NCI-H1417 treated with DMSO at 0.1 percent for 48 hours (cell line): ENCODE measurements around the gene ADGRA3.
"Not testable (repeated sequence)": the region's sequence is repeated elsewhere in the genome, so short reads cannot be mapped to it uniquely, and the experiment has no call there.

ENCODE experiments used
- DNase-seq: peaks from one replicate; lab custom pipeline; 2025; lab: John Stamatoyannopoulos, UW

The ADGRA3 gene

GRCh38 chr4:22477813-22478182 lies 38.1 kb downstream of the ADGRA3 start:
- no peak for DNase-seq

DNA sequence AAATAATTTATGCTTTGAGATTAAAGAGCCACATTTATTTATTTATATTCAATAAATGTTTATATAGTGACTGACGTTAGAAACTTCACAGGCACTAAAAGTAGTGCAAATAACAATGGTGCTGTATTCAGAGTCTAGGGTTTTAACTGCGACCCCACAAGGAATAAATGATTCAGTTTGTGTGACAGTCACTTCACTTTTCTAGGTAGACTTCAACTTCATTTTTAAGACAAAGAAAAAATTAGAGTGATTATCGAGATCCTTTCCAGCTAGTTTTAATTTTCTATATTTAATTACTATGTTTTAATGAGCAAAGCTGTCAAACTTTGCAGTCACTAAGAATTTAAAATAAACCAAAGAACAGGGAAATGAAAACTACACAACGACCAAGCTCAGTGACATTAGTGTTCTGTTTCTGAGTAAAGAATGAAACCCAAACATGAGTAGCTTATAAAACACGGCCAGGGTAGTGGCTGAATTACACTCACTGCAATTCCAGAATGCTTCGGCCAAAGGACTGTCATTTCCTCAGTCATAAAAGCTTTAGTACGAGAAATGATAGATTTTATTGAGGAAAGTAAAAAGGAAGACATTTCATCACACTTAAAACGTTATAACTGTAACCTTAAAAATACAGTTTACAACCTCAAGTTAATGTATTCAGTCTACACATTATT lies 38.6 kb downstream of the ADGRA3 start:
- no peak for DNase-seq

- no peak for DNase-seq
Measured at GRCh38 chr4:22476011-22476410, 39.9 kb downstream of the ADGRA3 start.

GRCh38 chr4:22475311-22475646 lies 40.6 kb downstream of the ADGRA3 start:
- not testable (repeated sequence) for DNase-seq

- DNase-seq: no peak
Measured at GRCh38 chr4:22474636-22475310, 41.1 kb downstream of the ADGRA3 start.

DNA sequence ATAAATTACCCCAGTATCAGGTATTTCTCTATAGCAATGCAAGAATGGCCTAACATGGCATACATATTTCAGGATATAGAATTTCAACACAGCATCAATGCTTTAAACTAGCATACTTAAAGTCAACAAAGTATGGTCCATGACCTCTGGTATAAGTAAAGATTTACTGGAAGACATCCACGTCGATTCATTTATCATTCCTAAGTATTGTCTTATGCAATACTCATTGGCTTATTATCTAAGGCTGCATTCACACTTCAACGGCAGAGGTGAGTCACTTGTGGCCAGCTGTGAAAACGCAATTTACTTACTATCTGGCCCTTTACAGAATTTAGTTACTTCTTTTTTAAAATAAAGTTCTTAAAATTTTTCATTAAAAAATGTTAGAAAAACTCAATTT lies 42.6 kb downstream of the ADGRA3 start:
- DNase-seq: no peak

DNA sequence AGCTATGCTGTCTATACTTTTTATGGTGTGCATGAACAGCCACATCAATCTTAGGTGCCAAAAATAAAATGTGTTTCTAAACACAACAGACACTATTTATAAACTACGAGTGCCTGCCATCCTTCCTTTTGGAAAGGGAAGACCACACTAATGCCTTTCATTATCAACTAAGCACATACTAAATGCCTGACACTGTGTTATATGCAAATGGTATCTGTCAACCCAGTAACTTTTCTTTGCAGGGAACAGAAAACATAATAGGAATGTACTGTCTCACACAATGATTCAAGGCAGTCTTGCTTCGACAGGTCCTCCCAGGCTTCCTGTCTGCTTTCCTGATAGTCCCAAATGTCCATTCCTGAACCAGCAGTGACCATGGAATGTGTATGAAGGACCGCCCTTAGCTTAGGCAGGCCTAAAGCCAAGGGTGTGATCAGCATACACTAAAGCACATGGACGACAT lies 43.8 kb downstream of the ADGRA3 start:
- DNase-seq: no peak

DNA sequence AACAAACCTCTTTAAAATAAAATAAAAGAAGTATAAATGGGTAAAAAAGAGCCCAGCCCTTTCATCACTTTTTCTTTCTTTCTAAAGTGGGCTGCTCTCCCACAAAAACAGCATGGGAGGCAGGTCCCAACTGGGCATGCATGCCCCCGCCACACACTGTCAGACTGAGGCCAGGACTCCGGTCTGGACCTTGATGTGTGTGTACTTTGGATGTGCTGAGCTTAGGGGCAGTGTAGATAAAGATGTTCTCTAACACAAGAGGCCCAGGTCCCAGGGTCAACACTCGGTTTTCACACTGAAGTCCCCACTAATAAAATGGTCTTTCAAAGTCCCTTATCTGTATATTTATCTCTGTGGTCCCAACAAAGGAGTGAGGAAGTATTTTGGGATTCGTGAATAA lies 44.4 kb downstream of the ADGRA3 start:
- no peak for DNase-seq

DNA sequence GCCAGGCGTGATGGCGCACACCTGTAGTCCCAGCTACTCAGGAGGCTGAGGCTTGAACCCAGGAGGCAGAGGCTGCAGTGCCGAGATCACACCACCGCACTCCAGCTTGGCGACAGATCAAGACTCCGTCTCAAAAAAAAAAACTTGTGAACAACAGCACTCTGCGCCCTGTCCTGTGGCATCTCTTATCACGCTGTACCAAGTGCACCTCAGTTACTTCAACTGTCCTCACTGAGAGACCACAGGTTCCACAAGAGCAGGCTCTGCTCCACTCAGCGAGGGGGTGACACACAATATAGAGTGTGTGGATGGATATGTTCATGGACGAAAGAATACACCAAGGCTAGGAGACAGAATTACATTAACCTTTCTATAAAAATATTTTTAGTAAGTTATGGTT lies 49.3 kb downstream of the ADGRA3 start:
- DNase-seq: no peak

DNA sequence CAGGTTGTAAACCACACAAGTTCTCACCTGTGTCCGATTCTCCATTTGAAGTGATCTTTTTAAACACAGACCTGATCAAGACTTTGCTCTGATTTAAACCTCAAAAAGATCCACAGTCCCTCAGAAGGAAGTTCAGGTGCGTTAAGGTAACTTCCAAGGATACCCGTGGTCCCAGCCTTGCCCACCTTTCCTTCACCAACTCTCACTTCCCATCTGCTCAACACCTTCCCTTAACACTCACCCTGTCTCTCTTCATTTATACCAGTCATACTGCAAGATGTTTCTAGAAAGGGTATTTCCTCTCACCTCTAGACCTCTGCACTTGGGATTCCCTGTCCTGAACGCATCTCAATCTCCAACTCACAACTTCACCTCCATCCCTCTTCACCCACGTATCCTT lies 49.9 kb downstream of the ADGRA3 start:
- DNase-seq: no peak

DNA sequence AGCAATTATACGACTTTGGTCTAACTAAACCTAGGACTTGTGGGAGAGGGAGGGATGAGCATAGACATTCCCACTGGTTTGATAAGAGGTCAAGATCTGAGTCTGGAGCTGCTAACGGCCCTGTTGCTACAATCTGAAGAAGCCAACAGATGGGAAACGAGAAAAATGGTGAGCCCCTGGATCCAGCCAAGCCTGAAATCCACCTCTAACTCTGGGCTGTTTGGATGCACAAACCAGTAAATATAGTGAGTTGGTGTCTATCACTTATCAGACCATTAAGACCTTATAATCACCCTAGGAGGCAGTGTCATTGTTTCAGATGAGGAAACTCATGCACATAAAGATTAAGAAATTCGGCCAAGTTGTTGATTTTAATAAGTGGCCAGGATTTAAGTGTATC lies 50.5 kb downstream of the ADGRA3 start:
- DNase-seq: no peak

GRCh38 chr4:22463179-22463578 lies 52.7 kb downstream of the ADGRA3 start:
- no peak for DNase-seq

- no peak for DNase-seq
Measured at GRCh38 chr4:22462688-22463087, 53.2 kb downstream of the ADGRA3 start.

DNA sequence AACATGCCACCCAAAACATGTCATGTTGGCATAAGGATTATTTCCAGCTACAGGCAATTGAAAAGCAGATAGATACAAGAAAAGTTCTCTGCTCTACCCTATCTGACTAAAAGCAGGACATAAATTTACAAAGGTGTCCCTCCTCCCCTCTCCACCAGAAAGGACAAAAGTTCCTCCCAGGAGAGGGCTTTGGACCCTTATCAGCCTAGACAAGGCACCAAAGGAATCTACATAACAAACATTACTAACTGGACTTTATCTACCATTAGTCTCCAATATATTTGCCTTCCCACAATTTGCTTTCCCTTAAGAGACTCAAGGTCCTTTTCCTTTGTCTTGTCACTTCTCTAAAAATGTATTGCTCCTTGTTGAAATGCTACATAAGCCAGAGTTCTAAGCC lies 55.6 kb downstream of the ADGRA3 start:
- no peak for DNase-seq

GRCh38 chr4:22458098-22458497 lies 57.8 kb downstream of the ADGRA3 start:
- peak; percentile 25 for DNase-seq

GRCh38 chr4:22457348-22457747 lies 58.5 kb downstream of the ADGRA3 start:
- no peak for DNase-seq

DNA sequence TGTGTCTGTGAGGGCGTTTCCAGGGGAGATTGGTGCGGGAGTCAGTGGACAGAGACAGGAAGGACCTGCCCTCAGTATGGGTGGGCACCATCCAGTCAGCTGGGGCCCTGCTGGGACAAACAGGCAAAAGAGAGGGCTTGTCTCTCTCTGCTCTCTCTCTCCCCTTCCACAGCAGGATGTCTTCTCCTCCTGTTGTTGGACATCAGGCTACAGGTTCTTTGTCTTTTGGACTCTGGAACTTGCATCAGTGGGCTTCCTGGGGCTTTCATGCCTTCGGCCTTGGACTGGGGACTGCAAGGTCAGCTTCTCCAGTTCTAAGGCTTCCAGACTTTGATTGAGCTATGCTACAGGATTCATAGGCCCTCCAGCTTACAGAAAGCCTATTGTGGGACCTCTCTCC lies 59.6 kb downstream of the ADGRA3 start:
- DNase-seq: no peak

GRCh38 chr4:22454955-22455354 lies 60.9 kb downstream of the ADGRA3 start:
- DNase-seq: no peak

- DNase-seq: no peak
Measured at GRCh38 chr4:22454216-22454838, 61.5 kb downstream of the ADGRA3 start.

DNA sequence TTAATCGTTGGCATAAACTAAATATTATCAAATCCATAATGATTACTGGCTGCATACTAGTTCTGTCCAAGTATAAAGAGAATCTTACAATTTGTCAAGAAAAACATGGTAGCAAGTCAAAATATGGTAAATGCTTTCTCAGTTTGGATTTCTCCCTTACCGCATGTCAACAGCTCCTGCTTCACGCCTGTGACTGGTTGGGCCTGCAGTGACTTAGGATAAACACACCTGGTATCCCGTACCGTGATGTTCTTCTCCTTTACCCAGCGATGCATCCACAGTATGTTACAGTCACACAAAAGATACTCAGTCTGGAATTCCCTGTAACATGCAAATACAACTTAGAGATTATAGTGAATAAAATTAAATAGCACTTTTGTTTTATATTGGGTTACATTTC lies 71.1 kb downstream of the ADGRA3 start:
- no peak for DNase-seq

DNA sequence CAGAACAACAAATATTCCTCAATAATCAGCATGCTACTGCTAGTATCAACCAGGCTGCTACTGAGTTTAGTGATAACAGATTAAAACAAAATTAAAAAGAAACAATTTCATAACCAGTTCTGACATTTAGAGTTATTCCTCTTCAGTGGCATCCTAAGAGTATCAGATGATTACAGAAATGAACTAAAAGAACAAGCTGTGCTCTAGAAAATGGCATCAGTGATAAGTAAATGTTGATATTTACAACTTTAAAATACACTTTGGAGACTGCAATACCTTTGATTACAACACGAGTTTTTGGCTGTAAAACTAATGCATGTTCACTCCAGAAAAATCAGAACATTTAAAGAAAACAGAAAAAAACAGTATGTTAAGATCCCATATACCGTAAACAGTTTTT lies 72.9 kb downstream of the ADGRA3 start:
- no peak for DNase-seq

- no peak for DNase-seq
Measured at GRCh38 chr4:22440999-22441398, 74.9 kb downstream of the ADGRA3 start.

GRCh38 chr4:22439947-22440346 lies 75.9 kb downstream of the ADGRA3 start:
- DNase-seq: no peak

GRCh38 chr4:22435652-22436051 lies 80.2 kb downstream of the ADGRA3 start:
- no peak for DNase-seq
